GM18511 (cell line): ENCODE data around the gene PLXND1.

ENCODE experiments used
- ATAC-seq: cut with Tn5 transposase; IDR thresholded peaks from one replicate; pipeline ENCODE4 v1.9.1; 2021; ENCODE audit warnings: mild to moderate bottlenecking, moderate library complexity; ENCODE audit not compliant: unreplicated experiment

Gene PLXND1

DNA sequence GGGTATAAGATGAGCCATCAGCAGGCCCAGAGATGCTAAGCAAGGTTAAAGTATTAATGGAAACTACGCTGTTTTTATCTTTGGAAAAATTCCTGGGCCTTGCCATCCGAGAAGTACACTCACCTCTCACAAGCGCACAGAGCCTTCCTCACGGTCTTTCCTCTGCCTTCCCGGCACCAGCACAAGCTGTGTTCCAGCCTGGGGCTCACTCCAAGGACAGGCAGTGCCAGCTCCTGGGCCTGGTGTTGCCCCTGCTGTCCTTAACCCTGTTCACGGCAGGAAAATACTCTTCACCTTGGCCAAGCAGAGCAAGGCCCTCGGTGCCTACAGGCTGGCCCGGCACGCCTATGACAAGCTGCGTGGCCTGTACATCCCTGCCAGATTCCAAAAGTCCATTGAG is 92.4 kb downstream of the PLXND1 start:
- ATAC-seq = no peak

- ATAC-seq = no peak
Measured at GRCh38 chr3:129513705-129514104, 92.8 kb downstream of the PLXND1 start.

DNA sequence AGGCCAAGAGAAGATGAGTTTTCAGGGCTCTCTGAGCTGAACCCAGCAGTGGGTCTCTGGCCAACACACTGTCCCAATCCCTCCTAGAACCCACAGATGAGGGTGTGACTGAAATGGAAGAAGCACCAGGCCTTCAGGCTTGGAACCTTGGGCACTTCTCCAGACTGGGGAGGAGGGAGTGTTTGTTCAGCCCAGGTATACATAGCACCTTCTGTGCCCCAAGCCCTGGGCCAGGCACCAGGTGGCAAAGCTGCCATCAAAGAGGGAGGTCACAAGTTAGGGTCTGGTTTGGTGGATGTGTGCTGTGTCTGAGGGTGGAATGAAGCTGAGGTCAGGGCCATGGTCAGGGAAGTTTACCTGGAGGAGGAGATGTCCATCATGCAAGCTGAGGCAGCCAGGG is 93.9 kb downstream of the PLXND1 start:
- ATAC-seq = no peak

DNA sequence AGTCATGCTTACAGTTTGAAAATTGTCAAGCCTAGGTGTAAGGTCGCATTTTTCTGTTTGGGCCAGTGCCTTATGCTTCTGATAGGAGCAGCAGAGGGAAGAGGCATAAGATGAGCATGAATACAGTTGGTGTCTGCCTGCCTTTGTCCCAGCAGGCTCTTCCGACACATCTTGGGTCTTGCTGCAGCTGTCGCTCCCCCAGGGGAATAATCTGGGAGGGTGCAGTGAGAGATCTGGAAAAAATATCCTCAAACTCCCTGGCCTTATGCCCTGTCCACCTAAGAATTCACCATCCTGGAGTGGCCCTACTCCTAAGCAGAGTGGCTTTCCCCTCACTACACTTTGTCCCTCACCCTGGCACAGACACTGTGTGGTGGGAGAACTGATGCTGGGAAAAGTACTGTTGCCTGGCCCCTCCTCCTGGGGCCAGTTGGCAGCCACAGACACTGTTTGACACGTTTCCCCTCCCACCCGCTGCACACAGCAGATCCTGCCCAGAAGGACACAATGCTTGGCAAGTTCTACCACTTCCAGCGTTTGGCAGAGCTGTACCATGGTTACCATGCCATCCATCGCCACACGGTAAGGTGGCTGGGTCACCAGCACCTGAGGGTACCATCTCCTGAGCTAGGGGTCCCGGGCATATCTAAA is 99.2 kb downstream of the PLXND1 start:
- ATAC-seq = no peak

DNA sequence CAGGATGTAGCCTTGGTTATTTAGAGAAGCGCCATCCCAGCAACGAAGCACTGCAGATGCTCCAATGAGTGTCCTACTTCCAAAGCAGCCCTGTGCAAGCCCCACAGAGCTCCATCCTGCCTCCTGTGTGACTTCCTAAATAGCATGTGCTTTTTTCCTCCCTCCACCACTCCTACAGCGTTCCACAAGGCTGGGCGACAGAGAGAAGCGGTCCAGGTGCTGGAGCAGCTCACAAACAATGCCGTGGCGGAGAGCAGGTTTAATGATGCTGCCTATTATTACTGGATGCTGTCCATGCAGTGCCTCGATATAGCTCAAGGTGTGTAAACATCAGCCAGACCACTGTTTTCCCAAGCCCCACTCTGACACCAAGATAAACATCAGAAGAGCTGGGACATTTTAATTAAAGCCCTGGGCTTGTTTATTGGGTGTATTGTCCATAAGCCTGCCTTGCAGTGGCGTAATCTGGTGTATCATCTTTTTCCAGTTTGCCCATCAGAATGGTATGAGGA is 100.2 kb downstream of the PLXND1 start:
- ATAC-seq = no peak

GRCh38 chr3:129505341-129505740 is 101.1 kb downstream of the PLXND1 start:
- ATAC-seq = no peak
